Stimulated activated CD4-positive, alpha-beta T cell treated with anti-CD3 and anti-CD28 coated beads, Interleukin-12 subunit alpha, Interleukin-12 subunit beta, amount 100 ng/mL, for 48 hours (primary cell): ENCODE measurements around the gene R3HDML.
"Not testable (repeated sequence)": the region's sequence is repeated elsewhere in the genome, so short reads cannot be mapped to it uniquely, and the experiment has no call there.

Experiments
- DNase-seq, 3 donors: peaks; one replicate each; pipeline ENCODE4 v3.0.0-alpha.2; 2020; ENCODE audit warnings: low read depth in 2 of 3, low spot score in 1 of 3

Gene R3HDML

GRCh38 chr20:44336725-44337380, at the start of gene R3HDML:
R3HDML (plus strand) TSS chr20:44337043; CDS start chr20:44337158, 115 bp downstream.
- DNase-seq, result no peak

GRCh38 chr20:44287272-44288097, 49.4 kb upstream of the R3HDML start:
- no peak for DNase-seq

GRCh38 chr20:44288252-44288651, 48.6 kb upstream of the R3HDML start:
- DNase-seq, result no peak

GRCh38 chr20:44291754-44292153, 45.1 kb upstream of the R3HDML start:
- no peak for DNase-seq

- DNase-seq, result no peak
Observed at GRCh38 chr20:44296011-44296410, 40.8 kb upstream of the R3HDML start.

- no peak for DNase-seq
Observed at GRCh38 chr20:44297721-44298120, 39.1 kb upstream of the R3HDML start.

GRCh38 chr20:44299011-44299535, 37.8 kb upstream of the R3HDML start:
- DNase-seq, result not testable (repeated sequence)

- no peak for DNase-seq
Observed at GRCh38 chr20:44301285-44301684, 35.6 kb upstream of the R3HDML start.

GRCh38 chr20:44302026-44302669, 34.7 kb upstream of the R3HDML start:
- no peak for DNase-seq

- no peak for DNase-seq
Observed at GRCh38 chr20:44302736-44303135, 34.1 kb upstream of the R3HDML start.

- DNase-seq, result no peak
Observed at GRCh38 chr20:44304383-44304782, 32.5 kb upstream of the R3HDML start.

GRCh38 chr20:44306927-44307326, 29.9 kb upstream of the R3HDML start:
- DNase-seq, result no peak

GRCh38 chr20:44309763-44310663, 26.8 kb upstream of the R3HDML start:
- DNase-seq, result no peak

GRCh38 chr20:44310664-44311639, 25.9 kb upstream of the R3HDML start, which contains the start of gene FITM2:
FITM2 (minus strand) TSS chr20:44311202; CDS start chr20:44311148, 54 bp downstream.
- DNase-seq, result peak; percentile 97 to 99 (median 97)

- DNase-seq, result no peak
Observed at GRCh38 chr20:44314870-44315269, 22.0 kb upstream of the R3HDML start.

- DNase-seq, result no peak
Observed at GRCh38 chr20:44319839-44320422, 16.9 kb upstream of the R3HDML start.

GRCh38 chr20:44324343-44324742, 12.5 kb upstream of the R3HDML start:
- DNase-seq, result no peak

GRCh38 chr20:44326391-44327159, 10.3 kb upstream of the R3HDML start:
- DNase-seq, result no peak
